PC-3 (cell line): ENCODE measurements around the gene NASP.

ENCODE experiments used
- CTCF ChIP-seq: fragments of 300-600 bp; sonication (generic); conservative IDR thresholded peaks from 2 replicates; pipeline ENCODE4 v1.5.1; 2017; ENCODE audit warnings: antibody characterized with exemption, low read depth, mild to moderate bottlenecking, low read length
- EZH2 ChIP-seq: fragments of 300-600 bp; sonication (generic); IDR thresholded peaks from one replicate; pipeline ENCODE4 v1.6.1; 2017; ENCODE audit warnings: antibody characterized with exemption, mild to moderate bottlenecking, low read length; ENCODE audit not compliant: unreplicated experiment

- no peak for TF ChIP-seq CTCF
- TF ChIP-seq EZH2 = no peak
These were observed 10.5 kb upstream of the NASP start for GRCh38 chr1:45573231-45573804.
